HepG2 (cell line): ENCODE data around the gene P3H4. TPM values are rescaled to one million over a fixed set of nuclear protein-coding genes. Genes with fewer than 3 reads are reported as not detected.

Experiments used
- ARNT ChIP-seq: fragments of 450-650 bp; IDR thresholded peaks from 2 replicates; pipeline ENCODE4 v1.6.1; 2017
- CENPT ChIP-seq: sonication (generic); formaldehyde crosslinking; IDR thresholded peaks from 2 replicates; pipeline ENCODE4 v1.8.0; 2022; ENCODE audit warnings: low read depth, mild to moderate bottlenecking, moderate library complexity, missing genetic modification reagents
- CENPX ChIP-seq: sonication (generic); formaldehyde crosslinking; IDR thresholded peaks from 2 replicates; pipeline ENCODE4 v1.9.0; 2021; ENCODE audit warnings: mild to moderate bottlenecking, missing genetic modification reagents, moderate library complexity
- FOXO1 ChIP-seq: sonication (generic); formaldehyde crosslinking; IDR thresholded peaks from 2 replicates; pipeline ENCODE4 v1.4.0; 2020; ENCODE audit warnings: missing genetic modification reagents
- MLLT10 ChIP-seq: sonication (generic); formaldehyde crosslinking; IDR thresholded peaks from 2 replicates; pipeline ENCODE4 v1.4.0; 2020; ENCODE audit warnings: missing genetic modification reagents
- POGZ ChIP-seq: sonication (generic); formaldehyde crosslinking; IDR thresholded peaks from 2 replicates; pipeline ENCODE4 v1.4.0; 2020; ENCODE audit warnings: mild to moderate bottlenecking, missing genetic modification reagents
- RARA ChIP-seq: IDR thresholded peaks from 2 replicates; pipeline ENCODE4 v1.6.1; 2016; ENCODE audit warnings: missing genetic modification reagents, missing compliant biosample characterization
- RXRA ChIP-seq: sonication (generic); formaldehyde crosslinking; IDR thresholded peaks from 2 replicates; pipeline ENCODE4 v1.5.1; 2020; ENCODE audit warnings: missing genetic modification reagents
- SIN3A ChIP-seq: IDR thresholded peaks from 2 replicates; pipeline ENCODE4 v1.6.1; 2011; ENCODE audit warnings: low read depth, mild to moderate bottlenecking, control low read depth, low read length, borderline replicate concordance
- SP140L ChIP-seq: sonication (generic); formaldehyde crosslinking; IDR thresholded peaks from 2 replicates; pipeline ENCODE4 v1.4.0; 2020; ENCODE audit warnings: missing genetic modification reagents, borderline replicate concordance
- TMF1 ChIP-seq: sonication (generic); formaldehyde crosslinking; IDR thresholded peaks from 2 replicates; pipeline ENCODE4 v1.8.1; 2022; ENCODE audit warnings: low read depth, missing genetic modification reagents
- ZBTB33 ChIP-seq: sonication (generic); formaldehyde crosslinking; IDR thresholded peaks from 2 replicates; pipeline ENCODE4 v1.4.0; 2020; ENCODE audit warnings: missing genetic modification reagents
- ZIK1 ChIP-seq: sonication (generic); formaldehyde crosslinking; IDR thresholded peaks from 2 replicates; pipeline ENCODE4 v1.5.0; 2020; ENCODE audit warnings: mild to moderate bottlenecking, low read depth, missing genetic modification reagents, borderline replicate concordance
- ZNF232 ChIP-seq: sonication (generic); formaldehyde crosslinking; IDR thresholded peaks from 2 replicates; pipeline ENCODE4 v1.4.0; 2020; ENCODE audit warnings: missing genetic modification reagents, borderline replicate concordance
- ZNF567 ChIP-seq: sonication (generic); formaldehyde crosslinking; IDR thresholded peaks from 2 replicates; pipeline ENCODE4 v1.8.1; 2023; ENCODE audit warnings: mild to moderate bottlenecking, missing genetic modification reagents, borderline replicate concordance
- ZNF749 ChIP-seq: sonication (generic); formaldehyde crosslinking; IDR thresholded peaks from 2 replicates; pipeline ENCODE4 v1.8.0; 2022; ENCODE audit warnings: mild to moderate bottlenecking, missing genetic modification reagents, moderate library complexity, borderline replicate concordance
- polyA plus RNA-seq, 8 experiments: library from polyadenylated mRNA; depleted of rRNA in 3 of 8; stranded (reverse) in 7 of 8; unstranded in 1 of 8; fragments of >200 nt; fragmentation: Illumina TruSeq in 4 of 8; extraction: Trizol in 4 of 8; gene quantifications; 2 replicates each; pipeline versions ENCODE4 v1.2.1 to v1.2.3, GENCODE V29; 2011 to 2016; ENCODE audit warnings: low read depth in 4 of 8, missing spikeins in 1 of 8, mixed read lengths in 1 of 8; ENCODE audit not compliant: insufficient read depth in 1 of 8
- total RNA-seq, 5 experiments: library from RNA; depleted of rRNA; stranded (reverse); fragments of >200 nt; fragmentation: Illumina TruSeq; extraction: Trizol; gene quantifications; 2 replicates each; pipeline ENCODE4 v1.2.3, GENCODE V29; 2016; ENCODE audit warnings: low read depth in 1 of 5
- TF ChIP-seq, protein P1 (sequence below): sonication (generic); formaldehyde crosslinking; IDR thresholded peaks from 2 replicates; pipeline ENCODE4 v1.4.0; 2020; ENCODE audit warnings: mild to moderate bottlenecking, missing genetic modification reagents
- TF ChIP-seq, protein P2 (sequence below): sonication (generic); formaldehyde crosslinking; IDR thresholded peaks from 2 replicates; pipeline ENCODE4 v1.4.0; 2020; ENCODE audit warnings: missing genetic modification reagents
- TF ChIP-seq, protein P3 (sequence below): sonication (generic); formaldehyde crosslinking; IDR thresholded peaks from 2 replicates; pipeline ENCODE4 v1.5.1; 2020; ENCODE audit warnings: missing genetic modification reagents, mild to moderate bottlenecking, borderline replicate concordance

The P3H4 gene
- total and polyA plus RNA-seq, 2 of the 13 experiments (the other 11 are each of a cell fraction or from before 2014, with no cell fraction given) = 37.1 to 50.6 TPM

GRCh38 chr17:41786227-41787020 lies 25.3 kb downstream of the P3H4 start, which contains the start of gene JUP (continued):
- TF ChIP-seq, protein P1, sequence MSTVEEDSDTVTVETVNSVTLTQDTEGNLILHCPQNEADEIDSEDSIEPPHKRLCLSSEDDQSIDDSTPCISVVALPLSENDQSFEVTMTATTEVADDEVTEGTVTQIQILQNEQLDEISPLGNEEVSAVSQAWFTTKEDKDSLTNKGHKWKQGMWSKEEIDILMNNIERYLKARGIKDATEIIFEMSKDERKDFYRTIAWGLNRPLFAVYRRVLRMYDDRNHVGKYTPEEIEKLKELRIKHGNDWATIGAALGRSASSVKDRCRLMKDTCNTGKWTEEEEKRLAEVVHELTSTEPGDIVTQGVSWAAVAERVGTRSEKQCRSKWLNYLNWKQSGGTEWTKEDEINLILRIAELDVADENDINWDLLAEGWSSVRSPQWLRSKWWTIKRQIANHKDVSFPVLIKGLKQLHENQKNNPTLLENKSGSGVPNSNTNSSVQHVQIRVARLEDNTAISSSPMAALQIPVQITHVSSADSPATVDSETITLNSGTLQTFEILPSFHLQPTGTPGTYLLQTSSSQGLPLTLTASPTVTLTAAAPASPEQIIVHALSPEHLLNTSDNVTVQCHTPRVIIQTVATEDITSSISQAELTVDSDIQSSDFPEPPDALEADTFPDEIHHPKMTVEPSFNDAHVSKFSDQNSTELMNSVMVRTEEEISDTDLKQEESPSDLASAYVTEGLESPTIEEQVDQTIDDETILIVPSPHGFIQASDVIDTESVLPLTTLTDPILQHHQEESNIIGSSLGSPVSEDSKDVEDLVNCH = no peak
- peak; percentile 60; the same call in 1 of the 2 replicates for TF ChIP-seq SIN3A
- peak; percentile 87 for TF ChIP-seq ZIK1 (CRISPR knock-in tag)
- peak; percentile 5; the same call in 1 of the 2 replicates for TF ChIP-seq RARA (CRISPR knock-in tag)
- no peak for TF ChIP-seq ZNF567 (CRISPR knock-in tag)
- no peak for TF ChIP-seq ZBTB33 (CRISPR knock-in tag)
- no peak for TF ChIP-seq CENPT (CRISPR knock-in tag)
- TF ChIP-seq RXRA = peak; percentile 19
- no peak; the same call in 1 of the 2 replicates for TF ChIP-seq FOXO1 (CRISPR knock-in tag)
- no peak for TF ChIP-seq MLLT10
- TF ChIP-seq SP140L (CRISPR knock-in tag) = no peak
- TF ChIP-seq, protein P2, sequence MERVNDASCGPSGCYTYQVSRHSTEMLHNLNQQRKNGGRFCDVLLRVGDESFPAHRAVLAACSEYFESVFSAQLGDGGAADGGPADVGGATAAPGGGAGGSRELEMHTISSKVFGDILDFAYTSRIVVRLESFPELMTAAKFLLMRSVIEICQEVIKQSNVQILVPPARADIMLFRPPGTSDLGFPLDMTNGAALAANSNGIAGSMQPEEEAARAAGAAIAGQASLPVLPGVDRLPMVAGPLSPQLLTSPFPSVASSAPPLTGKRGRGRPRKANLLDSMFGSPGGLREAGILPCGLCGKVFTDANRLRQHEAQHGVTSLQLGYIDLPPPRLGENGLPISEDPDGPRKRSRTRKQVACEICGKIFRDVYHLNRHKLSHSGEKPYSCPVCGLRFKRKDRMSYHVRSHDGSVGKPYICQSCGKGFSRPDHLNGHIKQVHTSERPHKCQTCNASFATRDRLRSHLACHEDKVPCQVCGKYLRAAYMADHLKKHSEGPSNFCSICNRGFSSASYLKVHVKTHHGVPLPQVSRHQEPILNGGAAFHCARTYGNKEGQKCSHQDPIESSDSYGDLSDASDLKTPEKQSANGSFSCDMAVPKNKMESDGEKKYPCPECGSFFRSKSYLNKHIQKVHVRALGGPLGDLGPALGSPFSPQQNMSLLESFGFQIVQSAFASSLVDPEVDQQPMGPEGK = peak; percentile 7; the same call in 1 of the 2 replicates
- TF ChIP-seq CENPX (CRISPR knock-in tag) = no peak
- TF ChIP-seq ZNF749 (CRISPR knock-in tag) = no peak
- TF ChIP-seq ARNT = no peak
- TF ChIP-seq ZNF232 (CRISPR knock-in tag) = peak; percentile 62; the same call in 1 of the 2 replicates
- TF ChIP-seq POGZ (CRISPR knock-in tag) = peak; percentile 56; the same call in 1 of the 2 replicates
- TF ChIP-seq TMF1 (CRISPR knock-in tag) = peak; percentile 95
- TF ChIP-seq, protein P3, sequence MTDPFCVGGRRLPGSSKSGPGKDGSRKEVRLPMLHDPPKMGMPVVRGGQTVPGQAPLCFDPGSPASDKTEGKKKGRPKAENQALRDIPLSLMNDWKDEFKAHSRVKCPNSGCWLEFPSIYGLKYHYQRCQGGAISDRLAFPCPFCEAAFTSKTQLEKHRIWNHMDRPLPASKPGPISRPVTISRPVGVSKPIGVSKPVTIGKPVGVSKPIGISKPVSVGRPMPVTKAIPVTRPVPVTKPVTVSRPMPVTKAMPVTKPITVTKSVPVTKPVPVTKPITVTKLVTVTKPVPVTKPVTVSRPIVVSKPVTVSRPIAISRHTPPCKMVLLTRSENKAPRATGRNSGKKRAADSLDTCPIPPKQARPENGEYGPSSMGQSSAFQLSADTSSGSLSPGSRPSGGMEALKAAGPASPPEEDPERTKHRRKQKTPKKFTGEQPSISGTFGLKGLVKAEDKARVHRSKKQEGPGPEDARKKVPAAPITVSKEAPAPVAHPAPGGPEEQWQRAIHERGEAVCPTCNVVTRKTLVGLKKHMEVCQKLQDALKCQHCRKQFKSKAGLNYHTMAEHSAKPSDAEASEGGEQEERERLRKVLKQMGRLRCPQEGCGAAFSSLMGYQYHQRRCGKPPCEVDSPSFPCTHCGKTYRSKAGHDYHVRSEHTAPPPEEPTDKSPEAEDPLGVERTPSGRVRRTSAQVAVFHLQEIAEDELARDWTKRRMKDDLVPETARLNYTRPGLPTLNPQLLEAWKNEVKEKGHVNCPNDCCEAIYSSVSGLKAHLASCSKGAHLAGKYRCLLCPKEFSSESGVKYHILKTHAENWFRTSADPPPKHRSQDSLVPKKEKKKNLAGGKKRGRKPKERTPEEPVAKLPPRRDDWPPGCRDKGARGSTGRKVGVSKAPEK (CRISPR knock-in tag) = peak; percentile 91; the same call in 1 of the 2 replicates
